H1 (cell line): ENCODE results near the gene GPR42. TPM values are rescaled to one million over a fixed set of nuclear protein-coding genes. Genes with fewer than 3 reads are reported as not detected.

Experiments
- CHD7 ChIP-seq: fragments of 300-600 bp; sonication (generic); IDR thresholded peaks from 2 replicates; pipeline ENCODE4 v1.7.1; 2012; ENCODE audit warnings: low read length, moderate library complexity, mild to moderate bottlenecking, inconsistent platforms; ENCODE audit not compliant: insufficient replicate concordance
- CREB1 ChIP-seq: IDR thresholded peaks from 2 replicates; pipeline ENCODE4 v1.6.1; 2012; ENCODE audit warnings: inconsistent platforms
- E2F6 ChIP-seq: IDR thresholded peaks from 2 replicates; pipeline ENCODE4 v1.6.1; 2012; ENCODE audit warnings: inconsistent platforms
- GABPA ChIP-seq: IDR thresholded peaks from 2 replicates; pipeline ENCODE4 v1.6.1; 2011; ENCODE audit warnings: mild to moderate bottlenecking, low read length, moderate library complexity, borderline replicate concordance; ENCODE audit not compliant: insufficient read depth
- TAF7 ChIP-seq: optimal IDR thresholded peaks from 2 replicates; pipeline ENCODE3; 2011; ENCODE audit warnings: low read depth, mild to moderate bottlenecking, inconsistent platforms, low read length, moderate library complexity, borderline replicate concordance
- polyA plus RNA-seq, 7 experiments: library from polyadenylated mRNA; depleted of rRNA in 3 of 7; stranded (reverse) in 5 of 7; unstranded in 2 of 7; fragments of >200 nt in 5 of 7; fragments of 200-250 nt in 2 of 7; gene quantifications; 1 replicate in 5 of 7; 2 replicates in 1 of 7; 4 replicates in 1 of 7; pipeline versions ENCODE4 v1.2.1 to v1.2.3, GENCODE V29; 2011 to 2013; ENCODE audit warnings: missing spikeins in 2 of 7, mixed read lengths in 2 of 7
- total RNA-seq: library from RNA; stranded (reverse); fragmentation: NEBNext Ultra II Directional; extraction: Animal tissue kit (Norgen Biotek cat#: 25700); gene quantifications from 2 replicates; pipeline ENCODE4 v1.2.1, GENCODE V29; 2021
- TF ChIP-seq, protein P1 (sequence below): IDR thresholded peaks from 2 replicates; pipeline ENCODE4 v1.6.1; 2011; ENCODE audit warnings: low read length, improper control_type of control experiment

Gene GPR42
- total and polyA plus RNA-seq, 2 of the 8 experiments (the other 6 are each of a cell fraction or from before 2014, with no cell fraction given) = not detected

- TF ChIP-seq E2F6 (no peak), CREB1 (no peak), CHD7 (no peak), TAF7 (no peak), GABPA (no peak)
- TF ChIP-seq, protein P1, sequence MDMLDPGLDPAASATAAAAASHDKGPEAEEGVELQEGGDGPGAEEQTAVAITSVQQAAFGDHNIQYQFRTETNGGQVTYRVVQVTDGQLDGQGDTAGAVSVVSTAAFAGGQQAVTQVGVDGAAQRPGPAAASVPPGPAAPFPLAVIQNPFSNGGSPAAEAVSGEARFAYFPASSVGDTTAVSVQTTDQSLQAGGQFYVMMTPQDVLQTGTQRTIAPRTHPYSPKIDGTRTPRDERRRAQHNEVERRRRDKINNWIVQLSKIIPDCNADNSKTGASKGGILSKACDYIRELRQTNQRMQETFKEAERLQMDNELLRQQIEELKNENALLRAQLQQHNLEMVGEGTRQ = no peak
These were observed 38.1 kb upstream of the GPR42 start (continued) for GRCh38 chr19:35332817-35333216.
